IPS-18a (cell line): ENCODE data around the gene PRRC2A.

ENCODE experiments used
- H3K27ac ChIP-seq: one replicate; pipeline ENCODE4 v1.5.1; 2013; ENCODE audit warnings: low read length
- H3K27me3 ChIP-seq: one replicate; pipeline ENCODE4 v1.6.1; 2013; ENCODE audit warnings: mild to moderate bottlenecking, low read length; ENCODE audit not compliant: control insufficient read depth, insufficient read depth
- H3K36me3 ChIP-seq: one replicate; pipeline ENCODE4 v1.6.1; 2013; ENCODE audit warnings: low read depth, low read length; ENCODE audit not compliant: control insufficient read depth
- H3K4me1 ChIP-seq: one replicate; pipeline ENCODE4 v1.6.1; 2013; ENCODE audit warnings: low read depth, low read length; ENCODE audit not compliant: control insufficient read depth
- H3K4me3 ChIP-seq: one replicate; pipeline ENCODE4 v1.5.1; 2013; ENCODE audit warnings: low read length
- H3K9ac ChIP-seq: one replicate; pipeline ENCODE4 v1.6.1; 2013; ENCODE audit warnings: mild to moderate bottlenecking, low read length, moderate library complexity
- H3K9me3 ChIP-seq: one replicate; pipeline ENCODE4 v1.6.1; 2013; ENCODE audit warnings: low read depth, low read length; ENCODE audit not compliant: control insufficient read depth

The PRRC2A gene

GRCh38 chr6:31632279-31632946 is 11.9 kb downstream of the PRRC2A start:
- no peaks in the 10 kb centered on the region for H3K9me3 ChIP-seq
- peaks cover 98% of the 10 kb centered on the region for H3K36me3 ChIP-seq
- no peak overlapping the region for H3K27ac ChIP-seq
- H3K4me1 ChIP-seq: no peaks in the 10 kb centered on the region
- H3K9ac ChIP-seq: no peak overlapping the region
- no peak overlapping the region for H3K4me3 ChIP-seq
- H3K27me3 ChIP-seq: no peaks in the 10 kb centered on the region

GRCh38 chr6:31633447-31633846 is 12.9 kb downstream of the PRRC2A start:
- H3K9ac ChIP-seq: no peak overlapping the region
- H3K27me3 ChIP-seq: no peaks in the 10 kb centered on the region
- no peaks in the 10 kb centered on the region for H3K4me1 ChIP-seq
- no peaks in the 10 kb centered on the region for H3K9me3 ChIP-seq
- peaks cover 95% of the 10 kb centered on the region for H3K36me3 ChIP-seq
- no peak overlapping the region for H3K4me3 ChIP-seq
- no peak overlapping the region for H3K27ac ChIP-seq

- Histone ChIP-seq H3K9ac (no peak overlapping the region), H3K36me3 (peaks cover 94% of the 10 kb centered on the region), H3K4me3 (no peak overlapping the region), H3K27me3 (no peaks in the 10 kb centered on the region), H3K9me3 (no peaks in the 10 kb centered on the region), H3K27ac (no peak overlapping the region), H3K4me1 (no peaks in the 10 kb centered on the region)
These were observed 13.6 kb downstream of the PRRC2A start for GRCh38 chr6:31634131-31634530.

- H3K27ac ChIP-seq: no peak overlapping the region
- no peaks in the 10 kb centered on the region for H3K4me1 ChIP-seq
- no peak overlapping the region for H3K4me3 ChIP-seq
- H3K36me3 ChIP-seq: peaks cover 92% of the 10 kb centered on the region
- H3K9me3 ChIP-seq: no peaks in the 10 kb centered on the region
- no peaks in the 10 kb centered on the region for H3K27me3 ChIP-seq
- H3K9ac ChIP-seq: no peak overlapping the region
These were observed 14.6 kb downstream of the PRRC2A start for GRCh38 chr6:31634969-31635575.

GRCh38 chr6:31636698-31637596 is 16.4 kb downstream of the PRRC2A start:
- H3K9ac ChIP-seq: no peak overlapping the region
- no peaks in the 10 kb centered on the region for H3K4me1 ChIP-seq
- no peak overlapping the region for H3K4me3 ChIP-seq
- no peaks in the 10 kb centered on the region for H3K9me3 ChIP-seq
- H3K27me3 ChIP-seq: no peaks in the 10 kb centered on the region
- H3K36me3 ChIP-seq: peaks cover 92% of the 10 kb centered on the region
- no peak overlapping the region for H3K27ac ChIP-seq

GRCh38 chr6:31639043-31639442 is 18.5 kb downstream of the PRRC2A start:
- Histone ChIP-seq H3K36me3 (peaks cover 90% of the 10 kb centered on the region), H3K9me3 (no peaks in the 10 kb centered on the region), H3K4me3 (no peak overlapping the region), H3K9ac (no peak overlapping the region), H3K4me1 (no peaks in the 10 kb centered on the region), H3K27ac (no peak overlapping the region), H3K27me3 (no peaks in the 10 kb centered on the region)

GRCh38 chr6:31639449-31639861 is 18.9 kb downstream of the PRRC2A start:
- H3K9me3 ChIP-seq: no peaks in the 10 kb centered on the region
- no peak overlapping the region for H3K27ac ChIP-seq
- no peak overlapping the region for H3K9ac ChIP-seq
- no peak overlapping the region for H3K4me3 ChIP-seq
- H3K36me3 ChIP-seq: peaks cover 90% of the 10 kb centered on the region
- H3K27me3 ChIP-seq: no peaks in the 10 kb centered on the region
- no peaks in the 10 kb centered on the region for H3K4me1 ChIP-seq

GRCh38 chr6:31640612-31641011 is 20.1 kb downstream of the PRRC2A start:
- Histone ChIP-seq H3K9ac (no peak overlapping the region), H3K27ac (no peak overlapping the region), H3K9me3 (no peaks in the 10 kb centered on the region), H3K36me3 (peaks cover 90% of the 10 kb centered on the region), H3K4me1 (no peaks in the 10 kb centered on the region), H3K27me3 (no peaks in the 10 kb centered on the region), H3K4me3 (no peak overlapping the region)

- Histone ChIP-seq H3K9ac (no peak overlapping the region), H3K9me3 (no peaks in the 10 kb centered on the region), H3K36me3 (peaks cover 90% of the 10 kb centered on the region), H3K27me3 (no peaks in the 10 kb centered on the region), H3K4me3 (no peak overlapping the region), H3K4me1 (no peaks in the 10 kb centered on the region), H3K27ac (no peak overlapping the region)
These were observed 20.9 kb downstream of the PRRC2A start for GRCh38 chr6:31641370-31641769.

- Histone ChIP-seq H3K4me1 (no peaks in the 10 kb centered on the region), H3K36me3 (peaks cover 86% of the 10 kb centered on the region), H3K9ac (no peak overlapping the region), H3K27ac (no peak overlapping the region), H3K9me3 (no peaks in the 10 kb centered on the region), H3K27me3 (no peaks in the 10 kb centered on the region), H3K4me3 (no peak overlapping the region)
These were observed 22.5 kb downstream of the PRRC2A start for GRCh38 chr6:31642798-31643570.

GRCh38 chr6:31643818-31644454 is 23.4 kb downstream of the PRRC2A start:
- Histone ChIP-seq H3K4me3 (no peak overlapping the region), H3K36me3 (peaks cover 88% of the 10 kb centered on the region), H3K27me3 (no peaks in the 10 kb centered on the region), H3K4me1 (no peaks in the 10 kb centered on the region), H3K27ac (no peak overlapping the region), H3K9ac (no peak overlapping the region), H3K9me3 (no peaks in the 10 kb centered on the region)
